Ishikawa (cell line): ENCODE results near the gene MAT2A.

Source experiments
- EP300 ChIP-seq: IDR thresholded peaks from 2 replicates; pipeline ENCODE4 v1.6.1; 2012; ENCODE audit warnings: borderline replicate concordance
- YY1 ChIP-seq: IDR thresholded peaks from 2 replicates; pipeline ENCODE4 v1.6.1; 2012; ENCODE audit warnings: low read depth

DNA sequence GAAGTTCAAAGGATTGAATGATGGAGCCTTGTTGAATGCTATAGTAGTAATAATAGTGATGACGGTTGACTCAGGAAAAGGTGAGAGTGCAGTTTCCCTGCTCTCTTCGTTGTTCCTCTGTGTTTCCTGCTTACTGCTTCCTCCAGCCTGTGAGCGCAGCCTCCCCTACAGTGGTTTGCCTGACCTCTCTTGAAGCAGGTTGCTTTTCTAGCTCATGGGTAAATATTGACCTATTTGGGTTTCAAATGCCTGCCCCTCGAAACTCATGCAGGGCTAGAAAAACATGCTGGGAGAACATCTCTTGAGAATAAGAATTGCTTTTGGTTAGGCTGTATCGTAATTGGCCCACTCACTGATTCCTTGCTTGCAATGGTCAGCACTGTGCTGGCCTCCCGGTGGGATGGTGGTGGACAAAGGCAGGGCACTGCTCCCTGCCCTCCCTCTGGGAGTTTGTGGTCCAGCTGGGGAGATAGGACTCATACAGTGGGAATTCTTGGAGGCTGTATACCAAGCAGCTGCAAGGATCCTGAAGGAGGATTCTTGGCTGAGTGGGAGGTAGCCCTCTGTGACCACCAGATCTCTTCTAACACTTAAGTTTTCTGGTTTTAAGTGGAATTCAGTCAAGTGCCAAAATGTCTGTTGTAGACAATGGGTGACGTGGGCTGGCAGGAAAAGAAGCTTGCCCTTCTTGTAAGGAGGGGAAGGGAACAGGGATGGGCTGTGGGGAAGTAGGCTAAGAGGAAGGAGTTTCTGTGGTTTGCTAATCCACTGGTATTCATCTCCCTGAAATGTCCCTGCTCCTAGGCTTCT is 51.2 kb downstream of the MAT2A start:
- TF ChIP-seq EP300 (no peak), YY1 (no peak)
